HG03045 (cell line): ENCODE measurements around the gene MLIP.

ENCODE experiments used
- ATAC-seq: cut with Tn5 transposase; IDR thresholded peaks from one replicate; pipeline ENCODE4 v1.9.1; 2021; ENCODE audit warnings: mild to moderate bottlenecking, moderate library complexity; ENCODE audit not compliant: unreplicated experiment

MLIP gene

DNA sequence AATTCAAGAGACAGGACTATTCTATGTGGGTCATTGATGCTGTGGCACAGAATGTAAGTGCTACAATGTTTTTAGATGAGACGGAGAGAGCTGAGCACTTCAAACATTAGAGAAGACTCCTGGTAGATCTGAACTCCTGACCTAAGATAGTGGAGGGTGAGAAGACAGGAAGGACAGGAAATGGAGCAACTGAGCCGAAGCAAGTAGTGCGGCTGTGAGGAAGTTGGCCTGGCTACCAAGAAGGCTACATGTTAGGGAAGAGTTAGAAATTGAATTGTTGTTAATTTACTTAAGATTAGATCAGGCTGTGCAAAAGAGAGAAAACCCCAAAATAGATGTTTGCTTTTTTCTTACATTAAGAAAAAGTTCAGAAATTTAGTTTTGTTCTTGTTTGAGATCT, 14.4 kb upstream of the MLIP start:
- no peak for ATAC-seq

GRCh38 chr6:54097753-54098152, 13.5 kb upstream of the MLIP start:
- no peak for ATAC-seq

- no peak for ATAC-seq
These were observed 12.7 kb upstream of the MLIP start for GRCh38 chr6:54098450-54099044.

- no peak for ATAC-seq
These were observed 12.0 kb upstream of the MLIP start for GRCh38 chr6:54099225-54099624.

- no peak for ATAC-seq
These were observed 10.7 kb upstream of the MLIP start for GRCh38 chr6:54100411-54101006.

GRCh38 chr6:54102238-54102637, 9.0 kb upstream of the MLIP start:
- no peak for ATAC-seq

DNA sequence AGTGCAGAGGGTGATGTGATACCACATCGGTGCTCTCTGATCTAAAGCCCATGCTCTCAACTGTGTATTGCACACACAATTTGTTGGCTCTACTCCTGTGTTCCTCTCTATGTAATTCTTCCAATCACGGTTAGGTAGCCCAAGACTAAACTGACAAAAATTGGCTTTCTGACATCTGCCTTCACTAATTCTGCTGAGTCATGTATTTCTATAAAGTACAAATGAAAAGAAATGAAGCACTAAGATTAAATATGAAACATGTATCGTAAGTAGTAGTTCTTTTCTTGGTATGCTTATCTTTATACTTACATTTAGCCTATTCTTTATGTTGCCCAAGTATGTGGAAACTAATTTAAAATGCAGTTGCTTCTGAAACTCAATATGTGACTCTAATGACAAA, 7.7 kb upstream of the MLIP start:
- no peak for ATAC-seq

DNA sequence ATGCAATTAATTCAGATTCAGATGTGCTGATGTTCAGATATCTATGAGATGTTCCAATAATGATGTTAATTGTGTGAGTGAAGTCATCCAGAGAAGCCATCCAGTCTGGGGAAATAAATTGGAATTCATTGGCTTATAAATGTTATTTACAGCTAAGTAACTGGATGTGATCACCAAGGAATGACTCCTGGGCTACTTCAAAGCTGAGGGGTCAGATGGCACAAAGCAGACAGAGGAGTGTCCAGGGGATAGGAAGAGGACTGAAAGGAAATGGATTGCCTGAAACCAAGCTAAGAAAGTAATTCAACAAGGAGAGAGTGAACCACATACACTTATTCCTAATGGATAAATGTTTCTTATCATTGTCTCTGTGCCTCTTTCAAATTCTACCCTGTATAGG, 4.5 kb upstream of the MLIP start:
- ATAC-seq, result no peak

GRCh38 chr6:54107470-54108090, 3.7 kb upstream of the MLIP start:
- no peak for ATAC-seq

- ATAC-seq, result no peak
These were observed 3.0 kb upstream of the MLIP start for GRCh38 chr6:54108271-54108670.

GRCh38 chr6:54109586-54109985, 1.7 kb upstream of the MLIP start:
- no peak for ATAC-seq

- no peak for ATAC-seq
These were observed 958 bp downstream of the MLIP start for GRCh38 chr6:54112151-54112650.

DNA sequence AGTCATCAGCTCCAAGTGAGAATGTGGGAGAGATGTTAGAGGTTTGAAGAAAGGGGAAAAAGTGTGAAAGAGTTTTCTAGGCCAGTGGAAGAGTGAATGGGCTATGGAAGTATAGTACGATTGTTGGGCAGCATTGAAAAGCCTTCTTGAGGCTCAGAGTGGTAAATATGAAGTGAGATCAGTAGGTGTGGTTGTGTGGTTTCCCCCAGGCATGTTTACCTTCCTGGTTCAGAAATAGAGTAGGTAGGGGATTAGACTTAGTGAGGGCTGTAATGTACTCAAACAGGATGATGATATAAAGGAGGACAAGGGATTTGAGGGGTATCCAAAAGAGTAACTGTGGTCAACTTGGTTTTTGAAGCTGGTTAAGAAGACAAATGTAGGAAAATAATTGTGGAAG, 3.7 kb downstream of the MLIP start:
- ATAC-seq, result no peak

- ATAC-seq, result no peak
These were observed 4.7 kb downstream of the MLIP start for GRCh38 chr6:54115966-54116365.

GRCh38 chr6:54118117-54118516, 6.9 kb downstream of the MLIP start:
- ATAC-seq, result no peak

DNA sequence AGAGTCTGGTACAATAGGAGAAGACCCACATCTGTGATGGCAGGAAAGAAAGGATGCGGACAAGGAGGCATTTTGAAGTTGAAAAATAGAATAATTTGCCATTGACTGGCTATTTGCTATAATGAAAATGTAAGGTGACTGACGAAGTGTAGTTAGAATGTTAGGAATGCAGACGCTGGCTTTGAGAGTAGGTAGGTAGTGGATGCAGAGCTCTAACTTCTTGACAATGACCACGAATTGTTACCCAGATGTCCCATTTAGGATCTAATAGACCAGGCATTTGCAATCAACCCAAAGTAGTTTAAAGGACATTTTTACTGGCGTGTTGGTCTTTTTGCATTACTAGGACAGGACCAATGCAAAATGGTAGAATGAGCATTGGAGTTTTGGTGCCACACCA, 14.2 kb downstream of the MLIP start:
- no peak for ATAC-seq

- ATAC-seq, result no peak
These were observed 18.9 kb downstream of the MLIP start for GRCh38 chr6:54130179-54130578.

GRCh38 chr6:54132587-54132986, 21.3 kb downstream of the MLIP start:
- no peak for ATAC-seq

GRCh38 chr6:54133186-54133585, 21.9 kb downstream of the MLIP start:
- no peak for ATAC-seq

DNA sequence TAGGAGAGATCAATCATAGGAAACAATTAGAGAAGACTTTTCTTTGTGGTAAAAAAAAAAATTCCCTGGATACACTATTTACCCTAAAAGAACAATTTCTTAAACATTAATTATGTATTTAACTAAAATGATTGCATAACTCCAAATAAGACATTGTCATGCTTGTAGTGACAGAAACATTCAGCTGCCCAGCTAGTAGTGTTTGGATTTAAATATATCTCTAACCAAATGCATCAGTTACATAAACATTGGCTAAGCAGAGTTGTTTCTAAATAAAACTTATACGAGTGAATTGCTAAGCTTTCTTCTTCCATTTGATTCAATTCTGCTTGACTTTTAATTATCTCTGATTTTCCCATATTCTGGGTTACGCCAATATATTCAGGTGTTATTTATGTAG, 23.7 kb downstream of the MLIP start:
- no peak for ATAC-seq

GRCh38 chr6:54135665-54136369, 24.6 kb downstream of the MLIP start:
- no peak for ATAC-seq

GRCh38 chr6:54138795-54139194, 27.6 kb downstream of the MLIP start:
- no peak for ATAC-seq
